Jurkat, Clone E6-1 (cell line): Measurements from ENCODE around the gene PPARGC1A.

Source experiments
- DNase-seq: peaks from one replicate; pipeline ENCODE4 v3.0.0-alpha.2; 2011; ENCODE audit warnings: low read depth, low spot score
- H3K4me3 ChIP-seq: 2 replicates; pipeline ENCODE4 v1.5.1; 2011; ENCODE audit warnings: mild to moderate bottlenecking, low read length, control low read depth, moderate library complexity

PPARGC1A gene

DNA sequence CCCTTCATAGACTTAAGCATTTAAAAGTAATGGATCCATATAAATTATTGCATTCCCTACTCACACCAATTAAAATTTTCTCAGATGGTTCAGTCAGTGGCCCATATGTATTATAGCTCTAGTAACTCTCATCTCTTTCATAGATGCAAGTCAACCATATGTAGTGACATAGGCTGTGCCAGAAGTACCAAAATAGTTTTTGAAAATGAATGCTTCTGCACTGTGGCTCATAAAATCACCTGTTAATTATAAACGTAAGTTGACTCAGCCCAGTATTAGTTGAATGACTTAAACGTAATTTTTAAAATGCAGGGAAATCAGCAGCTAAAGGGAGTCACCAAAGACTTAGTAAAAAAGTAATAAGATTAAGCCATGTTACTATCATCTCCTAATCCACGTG is 143.8 kb downstream of the PPARGC1A start:
- no peak overlapping the region for H3K4me3 ChIP-seq

DNA sequence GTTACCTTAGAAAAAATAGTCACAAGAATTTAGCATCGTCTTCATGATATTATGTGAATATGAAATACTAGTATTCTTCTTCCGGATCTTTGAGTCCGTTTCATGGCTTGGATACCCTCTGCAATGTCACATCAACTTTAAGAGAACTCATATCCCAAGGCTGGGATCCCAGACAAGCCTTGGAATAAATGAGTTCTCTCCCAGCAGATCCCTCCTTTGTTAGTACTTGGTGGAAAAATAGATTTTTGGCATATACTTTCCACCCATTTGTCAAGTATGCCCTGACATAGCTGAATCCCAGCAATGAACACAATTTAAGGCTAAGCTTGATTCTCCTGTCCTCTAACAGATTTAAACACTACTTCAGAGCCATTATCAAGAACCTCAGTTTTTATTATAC is 144.5 kb downstream of the PPARGC1A start:
- no peak overlapping the region for H3K4me3 ChIP-seq
- DNase-seq, result no peak

More for the DNA sequence above, 143.8 kb downstream of the PPARGC1A start:
- no peak for DNase-seq
